ENCODE data around the gene EEF1AKMT1.

Gene EEF1AKMT1

DNA sequence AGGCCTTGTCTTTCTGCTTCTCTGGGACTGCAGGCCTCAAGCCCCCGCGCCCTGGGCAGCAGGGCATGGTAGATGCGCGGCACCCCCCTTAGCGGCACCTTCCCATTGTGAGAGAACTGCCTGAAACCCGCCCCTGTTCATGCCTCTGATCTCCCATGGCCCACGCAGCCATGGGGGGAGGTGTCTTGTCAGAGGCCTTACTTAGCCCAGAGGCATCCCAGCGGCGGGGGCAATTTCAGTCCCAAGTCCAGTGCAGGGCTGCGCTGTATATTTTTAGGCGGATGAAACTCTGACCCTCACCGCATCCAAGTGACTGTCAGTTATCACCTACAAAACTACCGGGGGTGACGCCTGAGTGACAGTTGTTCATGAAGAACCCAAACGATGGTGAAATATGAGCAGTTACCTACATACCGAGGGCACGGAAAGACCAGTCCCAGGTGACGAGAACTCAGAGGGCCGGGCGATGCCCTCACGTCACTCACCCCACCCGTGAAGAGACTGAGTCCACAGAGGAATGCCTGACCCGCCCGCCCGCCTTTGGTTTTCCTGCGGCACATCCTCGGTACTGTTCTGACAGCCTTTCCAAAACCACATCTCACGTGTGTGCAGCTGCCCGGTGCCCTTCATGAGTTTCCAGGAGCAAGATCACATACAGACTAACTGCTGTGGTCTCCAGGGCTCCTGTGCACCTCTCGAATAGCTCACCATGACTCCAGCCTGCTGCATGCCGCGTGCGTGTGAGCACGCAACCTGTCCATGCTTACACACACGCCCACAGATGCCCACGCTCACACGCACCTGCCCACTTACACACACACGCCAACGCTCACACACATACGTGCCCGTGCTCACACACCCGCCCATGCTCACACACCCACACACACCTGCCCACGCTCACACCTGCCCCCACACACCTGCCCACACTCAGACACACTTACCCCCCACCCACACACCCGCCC is 55.9 kb downstream of the EEF1AKMT1 start:
- no peak for DNase-seq

DNA sequence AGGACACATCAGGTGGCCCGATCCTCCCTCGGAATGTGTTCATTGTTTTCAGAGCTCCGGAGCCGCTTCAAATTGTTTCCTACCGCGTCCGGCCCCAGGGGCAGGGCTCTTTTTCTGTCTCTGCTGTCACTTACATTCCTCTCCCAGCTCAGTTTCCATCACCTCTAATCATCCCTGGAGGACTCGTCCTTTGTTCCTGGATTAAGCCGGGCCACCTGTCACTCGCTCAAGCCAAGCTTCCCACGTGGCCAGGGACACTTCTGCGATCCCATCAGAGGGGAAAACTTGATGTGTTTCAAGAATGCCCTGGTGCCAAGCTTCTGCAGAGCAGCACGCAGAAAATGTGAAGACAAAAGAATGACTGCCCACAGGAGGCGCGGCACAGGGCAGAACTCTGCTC is 56.8 kb downstream of the EEF1AKMT1 start:
- no peak for DNase-seq

DNA sequence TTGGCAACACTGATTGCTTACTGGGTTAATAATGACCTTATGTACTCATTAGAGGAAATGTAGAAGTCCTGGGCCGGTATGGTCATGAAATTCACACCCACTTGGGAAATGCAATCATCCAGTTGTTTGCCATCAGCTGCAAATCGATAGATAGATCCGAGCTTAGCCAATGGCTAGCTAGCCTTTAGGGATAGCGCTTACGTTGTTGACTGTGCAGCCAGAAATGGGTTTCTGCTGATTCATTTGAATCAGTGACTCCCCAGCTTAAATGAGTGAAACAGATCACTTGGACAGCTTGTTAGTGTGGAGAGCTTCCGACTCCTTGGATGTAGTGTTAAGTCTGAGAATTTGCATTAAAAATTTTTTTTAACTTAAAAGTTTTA is 58.4 kb downstream of the EEF1AKMT1 start:
- no peak for DNase-seq

DNA sequence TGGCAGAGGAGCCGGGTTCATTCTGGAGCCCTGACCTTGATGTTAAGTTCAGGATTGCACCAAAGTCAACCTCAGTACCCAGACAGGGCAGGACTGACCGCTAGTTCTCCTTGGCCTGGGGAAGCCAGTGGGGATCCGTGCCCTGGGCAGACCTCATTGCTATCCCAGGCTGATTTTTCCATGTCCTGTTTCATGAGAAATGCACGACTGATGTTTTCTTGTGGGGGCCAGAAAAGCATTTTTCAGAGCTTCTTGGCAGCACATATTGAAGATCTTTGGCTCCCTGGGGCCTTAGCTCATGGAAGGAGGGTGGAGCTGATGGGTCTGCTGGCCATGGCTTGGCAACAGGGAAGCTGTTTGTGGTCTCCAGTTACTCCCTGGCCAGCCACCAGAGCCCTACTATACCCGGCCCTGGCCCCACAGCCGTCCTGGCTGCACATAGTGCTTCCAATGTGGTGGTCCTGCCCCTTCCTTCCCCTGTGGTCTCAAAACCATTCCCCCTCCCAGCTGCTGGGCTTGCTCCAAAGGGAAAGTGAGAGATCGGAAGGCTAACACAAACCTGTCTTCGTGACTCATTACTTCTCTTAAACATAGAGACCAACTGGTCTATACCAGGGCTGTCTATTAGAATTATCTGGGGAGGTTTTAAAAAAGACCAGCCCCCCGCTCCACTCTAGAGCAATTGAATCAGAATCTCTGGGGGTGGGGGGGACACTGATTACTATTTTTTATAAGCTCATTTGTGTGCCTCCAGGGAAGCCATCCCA is 59.0 kb downstream of the EEF1AKMT1 start:
- no peak for DNase-seq

DNA sequence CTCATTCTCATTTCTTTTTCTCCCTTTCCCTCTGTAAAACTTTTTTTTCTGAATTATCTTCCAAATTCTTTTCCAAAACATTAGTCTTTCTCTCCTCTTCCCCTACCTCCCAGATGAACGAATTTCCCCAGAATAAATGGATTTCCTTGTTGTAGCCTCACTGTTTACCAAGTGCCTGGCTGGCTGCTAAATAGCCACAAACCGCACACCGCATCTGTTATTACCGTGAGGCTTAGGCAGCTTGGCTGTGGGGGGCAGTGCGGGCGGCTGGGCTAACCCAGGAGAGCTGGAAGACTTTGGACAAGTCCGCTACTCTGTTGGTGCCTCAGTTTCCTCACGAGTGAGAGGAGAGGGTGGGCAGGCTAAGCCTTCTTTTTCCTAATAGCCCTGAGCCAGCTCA is 59.6 kb downstream of the EEF1AKMT1 start:
- DNase-seq: no peak

DNA sequence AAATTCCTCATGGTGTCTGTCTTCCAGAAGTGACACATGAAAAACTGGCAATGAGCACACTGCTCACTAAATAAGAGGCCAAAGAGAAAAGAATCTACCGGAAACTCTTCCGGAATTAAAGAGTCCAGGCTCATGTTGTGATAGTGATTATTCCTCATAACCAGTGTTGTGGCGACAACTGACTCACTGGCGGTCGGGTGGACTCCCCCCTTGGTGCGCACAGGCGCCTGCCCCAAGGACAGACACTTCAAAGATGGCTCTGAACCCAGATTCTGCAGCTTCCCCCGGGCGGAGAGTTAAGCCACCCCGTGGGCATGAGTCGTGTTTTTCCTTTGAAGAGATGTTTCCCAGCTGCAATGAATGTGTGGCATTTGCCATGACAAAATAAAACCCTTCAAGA is 60.0 kb downstream of the EEF1AKMT1 start:
- no peak for DNase-seq

DNA sequence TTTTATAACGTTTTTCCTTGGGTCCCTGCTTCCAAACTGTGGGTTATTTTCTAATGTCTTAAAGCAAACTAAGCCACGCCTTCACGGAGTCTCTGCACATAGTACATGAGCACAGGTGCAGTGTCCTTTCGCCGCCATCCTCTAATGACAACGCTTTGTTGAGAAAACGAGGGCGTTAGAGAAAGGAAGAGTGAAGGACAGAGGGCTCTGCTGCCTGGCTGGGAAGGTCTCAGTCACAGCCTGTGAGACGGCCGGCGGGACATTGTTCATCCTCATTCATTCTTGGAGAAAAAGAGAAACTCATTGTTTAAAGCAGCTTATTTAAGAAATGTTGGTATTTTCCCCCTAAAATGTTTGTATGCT is 60.8 kb downstream of the EEF1AKMT1 start:
- DNase-seq: no peak

DNA sequence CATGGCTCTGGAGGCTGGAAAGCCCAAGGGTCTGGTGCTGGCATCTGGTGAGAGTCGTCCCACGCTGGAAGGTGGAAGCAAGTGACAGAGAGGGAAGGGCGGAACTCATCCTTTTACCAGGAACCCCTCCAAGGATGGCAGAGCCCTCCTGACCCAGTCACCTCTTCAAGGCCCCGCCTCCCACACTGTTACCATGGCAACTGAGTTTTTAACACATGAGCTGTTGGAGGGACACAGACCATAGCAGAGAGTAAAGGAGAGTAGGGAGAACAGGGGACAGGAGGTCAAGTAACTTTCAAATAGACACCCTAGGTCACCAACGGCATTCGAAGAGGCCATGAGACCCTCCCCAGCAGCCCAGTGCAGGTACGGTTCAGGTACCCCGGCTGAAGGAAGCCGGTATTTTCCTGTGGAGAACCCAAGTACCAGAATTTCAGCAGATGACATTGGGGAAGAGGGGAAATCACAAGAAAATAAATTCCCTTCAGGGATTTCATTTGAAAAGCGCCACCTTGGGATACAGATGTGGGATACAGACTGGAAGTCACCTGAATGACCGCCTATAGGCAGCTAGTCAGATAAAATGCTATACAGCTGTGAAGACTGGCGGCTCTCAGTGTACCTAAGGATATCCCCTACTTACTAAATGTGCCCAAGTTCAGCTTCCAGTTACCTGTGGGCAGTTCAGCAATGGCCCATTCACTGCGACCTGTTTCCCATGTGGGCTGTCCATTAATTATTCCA is 62.3 kb downstream of the EEF1AKMT1 start:
- DNase-seq: no peak

DNA sequence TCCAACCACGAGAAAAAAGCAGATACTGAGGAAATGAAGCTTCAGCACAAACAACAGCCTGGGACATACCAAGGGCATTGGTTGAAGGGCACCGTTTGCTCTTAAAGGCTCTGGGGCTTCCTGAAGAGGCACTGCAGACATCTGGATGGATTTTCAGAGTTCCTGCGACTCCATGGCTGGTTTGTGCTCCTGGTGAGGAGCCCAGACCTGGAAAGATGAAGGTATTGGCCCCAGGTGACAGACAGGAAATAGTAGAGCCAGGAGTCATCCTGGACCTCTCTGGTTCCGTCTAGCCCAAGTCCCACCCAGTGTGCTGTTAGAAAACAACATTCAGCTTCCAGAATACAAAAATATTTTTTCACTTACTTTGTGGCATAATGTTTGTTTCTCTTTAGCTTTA is 64.0 kb downstream of the EEF1AKMT1 start:
- no peak for DNase-seq

DNA sequence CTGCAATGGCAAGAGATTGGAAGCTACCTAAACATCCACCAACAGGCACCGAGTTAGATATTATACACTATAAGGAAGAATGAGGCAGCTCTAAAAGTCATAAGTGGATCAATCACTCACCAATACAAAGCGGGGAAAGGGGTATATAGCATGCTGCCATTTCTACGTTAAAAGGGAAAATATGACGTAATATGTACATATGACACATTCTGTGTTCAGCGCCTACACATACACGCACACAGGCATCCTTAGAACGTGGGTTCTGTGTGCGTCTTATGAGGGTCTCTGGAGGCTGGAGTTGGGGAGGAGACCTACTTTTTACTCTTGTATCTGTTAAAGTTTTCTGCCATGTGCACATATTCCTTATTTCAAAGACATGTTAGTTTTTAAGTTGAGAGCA is 64.4 kb downstream of the EEF1AKMT1 start:
- no peak for DNase-seq

DNA sequence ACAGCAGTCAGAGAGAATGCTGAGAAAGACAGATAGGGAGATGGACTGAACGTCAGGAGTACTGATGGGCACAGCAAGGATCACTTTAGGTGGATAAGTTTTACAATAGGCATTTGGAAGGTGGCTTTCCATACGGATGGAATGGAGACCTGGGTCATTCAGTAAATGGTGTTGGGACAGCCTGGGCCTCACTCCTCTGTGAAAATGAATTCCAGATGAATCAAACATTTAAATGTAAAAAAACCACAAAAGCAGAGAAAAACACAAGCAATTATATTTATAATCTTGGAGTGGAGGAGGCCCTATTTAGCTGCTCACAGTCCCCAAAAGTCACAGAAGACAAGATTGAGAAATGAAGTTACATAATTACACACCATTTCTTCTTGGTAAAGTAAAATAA is 65.5 kb downstream of the EEF1AKMT1 start:
- DNase-seq: no peak

DNA sequence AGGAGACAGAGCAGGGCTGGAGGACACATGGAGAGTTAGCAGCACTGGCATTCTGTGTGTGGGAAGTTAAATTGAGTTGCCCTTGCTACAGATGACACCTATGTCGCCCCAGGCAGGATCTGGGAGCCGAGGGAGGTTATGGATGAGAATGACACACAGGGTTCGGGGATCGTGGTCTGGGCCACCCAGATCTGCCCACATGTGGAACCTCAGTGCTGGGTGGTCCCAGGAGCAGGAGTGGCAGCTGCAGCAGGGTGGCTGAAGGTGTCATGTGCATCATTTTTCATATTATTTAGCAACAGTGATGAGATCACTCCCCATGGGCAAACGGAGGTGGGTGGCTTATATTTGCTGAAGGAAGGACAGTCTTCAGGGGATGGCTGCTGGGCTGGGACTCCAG is 67.1 kb downstream of the EEF1AKMT1 start:
- DNase-seq: no peak

DNA sequence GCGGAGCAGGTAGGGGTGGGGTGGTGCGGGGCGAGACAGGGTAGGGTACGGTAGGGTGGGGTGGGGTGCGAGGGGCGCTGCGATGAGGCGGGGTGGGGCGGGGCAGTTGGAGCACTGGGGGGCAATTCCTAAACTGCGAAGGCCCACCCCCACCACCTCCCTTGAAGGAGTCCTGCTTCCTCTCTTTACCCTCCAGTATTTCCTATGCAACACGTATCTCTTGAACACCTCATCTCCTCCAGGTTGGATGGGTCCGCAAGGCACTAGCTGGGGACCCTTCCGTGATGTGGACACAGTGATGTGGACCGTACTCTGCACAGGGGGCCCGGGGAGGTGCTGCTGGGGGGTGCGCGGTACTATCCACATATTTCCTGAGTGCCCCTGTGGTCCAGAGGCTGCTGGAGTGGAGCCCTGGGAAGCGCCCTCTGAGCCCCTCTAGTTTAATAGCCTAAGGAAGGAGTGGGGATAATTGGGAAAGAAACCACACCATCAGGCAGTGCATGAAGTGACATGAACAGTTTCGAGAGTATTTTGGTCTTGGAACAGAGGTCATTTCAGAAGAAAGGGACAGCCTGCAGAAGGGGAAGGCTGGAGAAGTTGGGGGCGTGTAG is 69.2 kb downstream of the EEF1AKMT1 start:
- no peak for DNase-seq

DNA sequence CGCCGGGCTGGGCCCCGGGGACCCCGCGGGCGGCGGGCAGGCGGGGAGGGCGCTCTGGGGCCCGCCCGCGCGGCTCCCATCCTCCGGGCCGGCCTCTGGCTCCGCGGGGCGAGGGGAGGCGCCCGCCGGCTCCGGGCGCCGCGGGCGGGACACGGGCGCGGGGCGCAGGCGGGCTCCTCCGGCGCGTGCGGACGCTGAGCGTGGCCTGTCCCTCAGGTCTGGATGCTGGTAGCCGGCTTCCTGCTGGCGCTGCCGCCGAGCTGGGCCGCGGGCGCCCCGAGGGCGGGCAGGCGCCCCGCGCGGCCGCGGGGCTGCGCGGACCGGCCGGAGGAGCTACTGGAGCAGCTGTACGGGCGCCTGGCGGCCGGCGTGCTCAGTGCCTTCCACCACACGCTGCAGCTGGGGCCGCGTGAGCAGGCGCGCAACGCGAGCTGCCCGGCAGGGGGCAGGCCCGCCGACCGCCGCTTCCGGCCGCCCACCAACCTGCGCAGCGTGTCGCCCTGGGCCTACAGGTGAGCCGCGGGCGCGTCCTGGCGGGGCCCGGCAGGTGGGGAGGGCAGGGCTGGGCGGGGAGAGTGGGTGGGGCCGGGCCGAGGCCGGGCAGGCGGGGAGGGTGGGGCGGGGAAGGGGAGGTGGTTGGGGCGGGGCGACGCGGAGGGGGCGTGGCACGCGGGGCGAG is 69.8 kb downstream of the EEF1AKMT1 start:
- DNase-seq: no peak

DNA sequence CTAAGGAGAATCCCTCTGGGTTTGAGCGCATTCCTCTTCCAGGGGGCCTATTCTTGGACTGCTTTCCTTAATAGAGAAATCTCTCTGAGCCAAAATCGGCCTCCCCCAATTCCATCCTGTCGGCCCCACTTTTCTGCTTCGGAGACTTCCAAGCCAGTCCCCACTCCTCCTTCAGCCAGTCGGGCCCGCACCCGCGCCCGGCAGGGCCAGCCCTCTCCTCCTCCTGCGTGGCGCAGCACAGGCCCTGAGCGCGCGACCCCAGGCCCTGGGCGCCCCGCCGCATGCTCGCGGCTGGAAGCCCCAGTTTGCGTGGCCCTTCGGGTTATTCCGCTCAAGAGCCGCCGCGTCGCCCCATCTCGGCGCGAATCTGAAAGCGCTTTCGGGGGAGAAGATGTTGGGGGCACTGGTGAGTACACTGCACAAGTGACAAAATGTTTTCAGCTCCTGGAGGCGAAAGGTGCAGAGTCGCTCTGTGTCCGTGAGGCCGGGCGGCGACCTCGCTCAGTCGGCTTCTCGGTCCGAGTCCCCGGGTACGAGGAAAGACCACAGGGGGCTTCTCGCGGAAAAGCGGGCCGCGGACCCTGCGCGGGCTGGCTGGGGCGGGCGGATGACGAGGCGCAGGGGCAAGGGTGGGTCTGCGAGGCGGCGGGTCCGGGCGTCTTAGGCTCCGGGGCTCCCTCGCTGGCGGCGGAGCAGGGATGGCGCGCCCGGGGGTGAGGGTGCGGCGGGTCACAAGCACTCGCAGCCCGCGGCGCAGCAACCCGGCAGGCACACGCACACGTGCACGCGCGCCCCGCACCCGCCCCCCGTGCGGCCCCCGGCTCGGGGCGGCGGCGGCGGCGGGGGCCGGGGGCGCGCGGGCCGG is 70.6 kb downstream of the EEF1AKMT1 start, which contains the start of gene IL17D:
IL17D (plus strand) TSS at position 785 of the 865 bp plus-strand sequence. CDS start 303 bp downstream, outside the sequence.
- no peak for DNase-seq

DNA sequence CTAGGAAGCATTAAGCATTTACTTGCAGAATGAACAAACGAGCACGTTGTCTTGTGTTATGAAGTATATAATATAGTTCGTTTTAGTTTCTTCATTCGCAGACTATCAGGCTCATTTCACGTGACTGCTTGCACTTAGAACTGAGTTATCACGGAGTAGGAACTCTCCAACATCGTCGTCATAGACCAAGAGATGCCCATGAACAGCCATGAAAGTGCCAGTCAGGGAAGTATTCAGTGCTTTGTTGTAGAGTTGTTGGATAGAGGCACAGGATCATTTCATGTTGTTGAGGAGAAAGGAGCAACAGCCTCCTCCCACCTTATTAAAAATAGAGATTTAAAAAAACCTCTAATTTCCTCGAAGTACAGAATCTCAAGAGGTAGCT is 71.2 kb downstream of the EEF1AKMT1 start:
- no peak for DNase-seq

DNA sequence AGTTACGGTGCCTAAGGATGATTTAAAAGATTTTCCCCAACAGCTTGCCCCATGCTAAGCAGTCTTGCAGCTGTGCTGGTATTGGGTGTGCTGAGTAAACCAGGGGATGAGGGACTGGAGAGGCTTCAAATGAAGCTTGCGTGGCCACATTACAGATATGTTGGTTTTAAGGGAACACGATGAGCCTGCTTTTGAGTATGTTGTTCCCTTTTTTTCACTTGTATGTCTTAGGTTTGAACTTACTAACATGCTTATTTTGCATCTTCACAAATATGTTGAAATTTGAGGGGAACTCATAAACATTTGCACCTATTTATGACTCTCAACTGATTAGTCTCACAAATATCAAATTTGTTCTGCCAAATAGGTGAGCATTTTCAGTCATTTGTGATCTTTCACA is 72.3 kb downstream of the EEF1AKMT1 start:
- DNase-seq: no peak

DNA sequence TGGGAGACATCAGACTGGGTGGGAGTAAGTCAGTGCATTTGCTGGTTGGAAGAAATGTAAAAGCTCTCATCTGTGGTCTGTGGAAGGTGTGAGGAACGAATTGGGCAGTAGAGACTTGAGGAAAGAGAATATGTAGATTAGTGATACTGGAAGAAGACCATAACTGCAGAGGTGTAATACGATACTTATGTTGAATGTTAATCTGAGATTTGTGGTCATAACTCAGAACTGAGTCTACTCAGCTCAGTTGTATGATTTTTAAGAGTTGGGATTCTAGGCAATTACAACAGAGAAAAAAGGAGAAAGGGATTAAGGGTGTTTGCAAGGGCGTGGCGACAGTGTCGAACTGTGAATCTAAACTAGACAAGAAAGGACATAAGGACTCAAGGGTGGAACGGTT is 73.5 kb downstream of the EEF1AKMT1 start:
- DNase-seq: no peak

DNA sequence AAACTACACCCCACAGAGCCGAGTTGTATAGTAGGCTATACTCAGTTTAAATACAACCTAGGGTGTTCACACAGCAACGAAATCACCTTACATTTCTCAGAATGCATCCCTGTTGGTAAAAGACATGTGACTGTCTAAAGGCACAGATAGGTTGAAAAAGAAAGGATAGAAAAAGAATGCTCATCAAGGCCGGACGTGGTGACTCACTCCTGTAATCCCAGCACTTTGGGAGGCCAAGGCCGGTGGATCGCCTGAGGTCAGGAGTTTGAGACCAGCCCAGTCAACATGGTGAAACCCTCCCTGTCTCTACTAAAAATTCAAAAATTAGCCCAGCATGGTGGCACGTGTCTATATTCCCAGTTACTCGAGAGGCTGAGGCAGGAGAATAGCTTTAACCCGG is 74.0 kb downstream of the EEF1AKMT1 start:
- no peak for DNase-seq

DNA sequence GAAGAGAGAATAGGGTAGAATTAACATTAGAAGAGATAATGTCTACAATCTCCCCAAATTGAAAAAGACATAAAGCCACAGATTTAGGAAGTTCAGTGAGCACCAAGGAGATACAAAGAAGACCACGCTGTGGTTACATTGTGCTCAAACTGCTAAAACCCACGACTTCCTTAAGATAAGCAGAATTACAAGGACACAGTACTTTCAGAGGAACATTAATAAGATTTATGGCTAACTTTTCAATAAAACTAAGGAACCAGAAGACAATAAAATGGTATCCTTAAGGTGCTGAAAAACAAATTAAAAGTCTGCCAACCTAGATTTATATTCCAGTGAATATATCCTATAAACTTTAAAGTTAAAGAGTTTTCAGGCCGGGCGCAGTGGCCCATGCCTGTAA is 77.7 kb downstream of the EEF1AKMT1 start:
- DNase-seq: no peak

DNA sequence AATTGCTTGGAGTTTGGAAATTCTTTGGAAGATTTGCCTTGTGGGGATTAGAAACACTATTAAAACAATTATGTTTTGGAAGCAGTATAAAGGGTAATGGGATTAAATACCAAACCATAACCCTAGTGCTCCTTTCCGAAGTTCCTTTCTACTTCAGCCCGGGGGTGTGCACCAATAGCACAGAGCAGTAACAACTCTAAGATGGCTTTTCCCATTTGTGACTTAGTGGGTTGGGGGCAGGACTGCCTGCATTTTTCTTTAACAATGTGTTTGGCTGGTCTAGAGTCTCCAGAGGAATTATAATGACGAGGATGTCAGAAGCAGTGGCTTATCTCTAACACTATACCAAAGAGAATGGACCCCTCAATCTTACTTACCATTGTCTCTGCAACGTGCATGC is 82.1 kb downstream of the EEF1AKMT1 start:
- no peak for DNase-seq

Measured in SIG-M5 (cell line).